HCT116 (cell line): ENCODE measurements around the gene SLIT1. TPM values are rescaled to one million over a fixed set of nuclear protein-coding genes. Genes with fewer than 3 reads are reported as not detected.

Source experiments
- ATAC-seq: fragments of 200-7000 bp; cut with Tn5 transposase; 2 replicates; pipeline ENCODE4 v1.9.1; 2020; ENCODE audit warnings: mild to moderate bottlenecking, moderate library complexity
- BruUV-seq: library from RNA; stranded (reverse); fragments of 400-500 nt; replicated peaks from 2 replicates; lab custom pipeline; 2021; lab: Mats Ljungman, UMichigan
- CTCF ChIA-PET: fragments of 300-600 bp; sonication (Branson Sonifier 250); formaldehyde crosslinking; loops from one replicate; lab custom pipeline; 2021; ENCODE audit warnings: antibody characterized with exemption; lab: Charles Lee
- POLR2A ChIA-PET: fragments of 300-600, 350-600 bp; sonication (Branson Sonifier 250); formaldehyde crosslinking; loops from one replicate; lab custom pipeline; 2021; ENCODE audit warnings: antibody characterized with exemption; lab: Charles Lee
- RAD21 ChIA-PET, 2 experiments: fragments of 300-600 bp; sonication (Branson Sonifier 250); formaldehyde crosslinking; loops; one replicate each; lab custom pipeline; 2023; ENCODE audit warnings: low total read pairs in 2 of 2; ENCODE audit not compliant: uncharacterized antibody in 2 of 2, unreplicated experiment in 2 of 2, low non-redundant PET in 1 of 2; lab: Charles Lee
- DNase-seq: peaks from one replicate; pipeline ENCODE4 v3.0.0-alpha.2; 2010; ENCODE audit warnings: low read depth, low spot score
- H2AFZ ChIP-seq: fragments of 200-600 bp; shearing (Covaris generic), sonication (generic); 2 replicates; pipeline ENCODE4 v1.6.1; 2017; ENCODE audit warnings: low read depth, mixed run types, mixed read lengths, antibody characterized with exemption, low read length; ENCODE audit not compliant: poor library complexity, severe bottlenecking
- H3K27ac ChIP-seq: 2 replicates; pipeline ENCODE4 v1.5.1; 2012; ENCODE audit warnings: low read depth, low read length
- H3K27me3 ChIP-seq: fragments of 200-600 bp; sonication (generic); 2 replicates; pipeline ENCODE4 v1.6.1; 2016; ENCODE audit warnings: mixed run types, low read length, mixed read lengths; ENCODE audit not compliant: insufficient read depth
- H3K36me3 ChIP-seq, 2 experiments: fragments of 200-500 bp in 1 of 2; fragments of 200-600 bp in 1 of 2; sonication (Bioruptor generic) in 1 of 2; sonication (generic) in 1 of 2; 2 replicates each; pipeline versions ENCODE4 v1.5.1 to v1.6.1; 2014 to 2016; ENCODE audit warnings: low read length in 2 of 2, inconsistent platforms in 1 of 2, mixed read lengths in 1 of 2, mixed run types in 1 of 2; ENCODE audit not compliant: insufficient read depth in 2 of 2, control insufficient read depth in 1 of 2
- H3K4me1 ChIP-seq, 2 experiments: fragments of 200-600 bp in 1 of 2; sonication (generic) in 1 of 2; 2 replicates each; pipeline versions ENCODE4 v1.5.1 to v1.6.1; 2012 to 2017; ENCODE audit warnings: low read length in 2 of 2, inconsistent platforms in 1 of 2, mild to moderate bottlenecking in 1 of 2, mixed read lengths in 1 of 2, mixed run types in 1 of 2, moderate library complexity in 1 of 2; ENCODE audit not compliant: insufficient read depth in 2 of 2, control insufficient read depth in 1 of 2
- H3K4me2 ChIP-seq: fragments of 200-600 bp; sonication (generic); 2 replicates; pipeline ENCODE4 v1.6.1; 2017; ENCODE audit warnings: mixed run types, low read length, mixed read lengths
- H3K4me3 ChIP-seq, 2 experiments: fragments of 200-600 bp in 1 of 2; sonication (generic) in 1 of 2; replicated peaks in 1 of 2; 2 replicates each; pipeline ENCODE4 v1.5.1; 2011 to 2016; ENCODE audit warnings: low read length in 2 of 2, control low read depth in 1 of 2, low read depth in 1 of 2, mild to moderate bottlenecking in 1 of 2, mixed read lengths in 1 of 2, mixed run types in 1 of 2
- H3K79me2 ChIP-seq: fragments of 200-600 bp; sonication (generic); 2 replicates; pipeline ENCODE4 v1.6.1; 2017; ENCODE audit warnings: mild to moderate bottlenecking, mixed run types, low read length, moderate library complexity, mixed read lengths; ENCODE audit not compliant: insufficient read depth
- H3K9ac ChIP-seq: fragments of 200-600 bp; sonication (generic); 2 replicates; pipeline ENCODE4 v1.6.1; 2016; ENCODE audit warnings: low read length, mixed read lengths
- H3K9me2 ChIP-seq: fragments of 200-600 bp; sonication (generic), shearing (Covaris generic); 2 replicates; pipeline ENCODE4 v1.6.1; 2017; ENCODE audit warnings: mixed run types, mild to moderate bottlenecking, moderate library complexity; ENCODE audit not compliant: insufficient read depth
- H3K9me3 ChIP-seq, 2 experiments: fragments of 200-500 bp in 1 of 2; fragments of 200-600 bp in 1 of 2; sonication (Bioruptor generic) in 1 of 2; sonication (generic) in 1 of 2; 2 replicates each; pipeline ENCODE4 v1.6.1; 2014 to 2017; ENCODE audit warnings: low read length in 2 of 2, mixed read lengths in 2 of 2, inconsistent platforms in 1 of 2, low read depth in 1 of 2, mild to moderate bottlenecking in 1 of 2, mixed run types in 1 of 2, moderate library complexity in 1 of 2; ENCODE audit not compliant: control insufficient read depth in 1 of 2, insufficient read depth in 1 of 2
- H4K20me1 ChIP-seq: fragments of 200-600 bp; sonication (generic), shearing (Covaris generic); 2 replicates; pipeline ENCODE4 v1.6.1; 2017; ENCODE audit warnings: mixed run types, mild to moderate bottlenecking, moderate library complexity; ENCODE audit not compliant: insufficient read depth
- CBX3 ChIP-seq: IDR thresholded peaks from 2 replicates; pipeline ENCODE4 v1.6.1; 2012; ENCODE audit warnings: low read depth
- CEBPB ChIP-seq: IDR thresholded peaks from 2 replicates; pipeline ENCODE4 v1.6.1; 2012; ENCODE audit warnings: low read depth
- EGR1 ChIP-seq: IDR thresholded peaks from 2 replicates; pipeline ENCODE4 v1.6.1; 2012; ENCODE audit warnings: low read depth
- EZH2 ChIP-seq: fragments of 200-600 bp; sonication (generic); IDR thresholded peaks from 2 replicates; pipeline ENCODE4 v1.6.1; 2017; ENCODE audit warnings: antibody characterized with exemption, mixed run types
- EZH2phosphoT487 ChIP-seq: fragments of 200-600 bp; IDR thresholded peaks from 2 replicates; pipeline ENCODE4 v1.6.1; 2018; ENCODE audit warnings: antibody characterized with exemption, borderline replicate concordance
- JUND ChIP-seq: IDR thresholded peaks from 2 replicates; pipeline ENCODE4 v1.6.1; 2012
- RAD21 ChIP-seq: IDR thresholded peaks from 2 replicates; pipeline ENCODE4 v1.6.1; 2012; ENCODE audit warnings: low read depth, mild to moderate bottlenecking
- SRF ChIP-seq: IDR thresholded peaks from 2 replicates; pipeline ENCODE4 v1.6.1; 2012; ENCODE audit warnings: low read depth
- YY1 ChIP-seq: IDR thresholded peaks from 2 replicates; pipeline ENCODE4 v1.6.1; 2011; ENCODE audit warnings: low read length, low read depth, moderate library complexity, mild to moderate bottlenecking; ENCODE audit not compliant: insufficient replicate concordance; ENCODE audit errors: extremely low read depth
- ZFX ChIP-seq: fragments of 450-650 bp; IDR thresholded peaks from 2 replicates; pipeline ENCODE4 v1.6.1; 2017
- ZNF274 ChIP-seq: fragments of 200-500 bp; sonication (Bioruptor generic); IDR thresholded peaks from 2 replicates; pipeline ENCODE4 v1.6.1; 2014; ENCODE audit warnings: mild to moderate bottlenecking, low read depth, low read length, inconsistent platforms
- intact Hi-C: fragments of 100-400 bp; cut with micrococcal nuclease; formaldehyde crosslinking; loops from 2 replicates; pipeline ENCODE4 v1.10.0; 2022
- total RNA-seq: library from RNA; stranded (reverse); gene quantifications from one replicate; pipeline ENCODE4 v1.2.1, GENCODE V29; 2021; ENCODE audit not compliant: unreplicated experiment
- TF ChIP-seq, protein P1 (sequence below): IDR thresholded peaks from 2 replicates; pipeline ENCODE4 v1.6.1; 2012
- TF ChIP-seq, protein P2 (sequence below), 3 experiments: fragments of 200-600 bp in 1 of 3; sonication (generic) in 1 of 3; IDR thresholded peaks in 2 of 3; conservative IDR thresholded peaks in 1 of 3; 2 replicates each; pipeline ENCODE4 v1.5.1; 2012 to 2017; ENCODE audit warnings: low read depth in 2 of 3, low read length in 2 of 3, antibody characterized with exemption in 1 of 3, borderline replicate concordance in 1 of 3, control low read depth in 1 of 3, mild to moderate bottlenecking in 1 of 3, mixed read lengths in 1 of 3, mixed run types in 1 of 3, moderate library complexity in 1 of 3; ENCODE audit not compliant: insufficient read depth in 1 of 3

Gene SLIT1
- total RNA-seq, 1 experiment from 2014 or later, result 0.42 TPM

DNA sequence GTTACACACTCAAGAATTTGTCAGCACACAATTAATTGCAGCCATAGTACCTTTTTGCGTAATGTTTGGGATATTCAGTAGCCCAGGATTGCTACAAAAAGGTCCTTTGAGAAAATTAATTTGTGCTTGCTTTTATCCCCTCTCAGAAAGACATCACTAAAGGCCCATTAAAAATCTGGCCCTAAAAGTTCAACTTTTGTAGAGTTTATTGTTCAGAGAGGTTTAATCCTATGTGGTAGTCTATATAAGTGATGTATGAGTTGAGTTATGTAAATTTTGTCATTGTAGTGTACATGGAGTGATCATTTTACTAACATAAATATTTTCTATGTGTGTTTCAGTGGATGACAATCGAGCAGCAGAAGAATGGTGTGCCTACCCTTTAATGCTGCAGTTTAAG lies 227.7 kb downstream of the SLIT1 start:
- no peaks in the 10 kb centered on the region for H4K20me1 ChIP-seq
- H3K4me2 ChIP-seq, result no peak overlapping the region
- H3K9ac ChIP-seq, result no peak overlapping the region
- H3K4me3 ChIP-seq, result no peak overlapping the region
- no peaks in the 10 kb centered on the region for H3K9me3 ChIP-seq
- peaks cover 0 to 10% of the 10 kb centered on the region in 2 experiments; a peak in 3 of 4 replicates for H3K36me3 ChIP-seq
- intact Hi-C loops, result no loop called here
- CTCF ChIA-PET, result interaction anchor here (1.2 kb wide), 1 partner anchor 67 kb away, joined by 3 read pairs; no protein-coding TSS in a partner anchor
- H3K79me2 ChIP-seq, result no peaks in the 10 kb centered on the region
- H3K27me3 ChIP-seq, result no peaks in the 10 kb centered on the region
- H3K9me2 ChIP-seq, result no peaks in the 10 kb centered on the region
- TF ChIP-seq YY1 (no peak), CBX3 (no peak), EGR1 (no peak), ZNF274 (no peak), CEBPB (no peak), RAD21 (no peak), ZFX (no peak), JUND (no peak), SRF (no peak)
- TF ChIP-seq, protein P1, sequence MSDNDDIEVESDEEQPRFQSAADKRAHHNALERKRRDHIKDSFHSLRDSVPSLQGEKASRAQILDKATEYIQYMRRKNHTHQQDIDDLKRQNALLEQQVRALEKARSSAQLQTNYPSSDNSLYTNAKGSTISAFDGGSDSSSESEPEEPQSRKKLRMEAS, result no peak
- no TSS peak for BruUV-seq
- no peak for DNase-seq
- no peak for ATAC-seq
- H3K27ac ChIP-seq, result no peak overlapping the region
- no peak overlapping the region for H2AFZ ChIP-seq
- RAD21 ChIA-PET, result no interaction called here
- no peaks in the 10 kb centered on the region for H3K4me1 ChIP-seq
- POLR2A ChIA-PET, result no interaction called here

DNA sequence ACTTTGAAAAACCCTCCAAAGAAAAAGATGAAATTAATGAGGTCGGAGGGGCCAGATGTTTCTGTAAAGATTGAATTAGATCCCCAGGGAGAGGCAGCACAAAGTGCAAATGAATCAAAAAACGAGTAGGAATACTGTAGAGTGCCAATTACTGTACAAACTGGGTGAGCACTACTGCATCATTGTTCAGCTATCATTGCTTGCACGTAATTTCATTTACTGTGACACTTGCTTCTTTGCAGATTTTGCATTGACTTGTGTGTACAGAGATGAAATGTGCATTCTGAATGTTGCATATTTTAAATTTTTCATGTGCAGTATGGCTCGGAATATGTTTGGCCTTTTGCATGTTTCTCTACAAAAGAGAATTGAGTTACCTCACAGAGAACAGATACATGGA lies 230.0 kb downstream of the SLIT1 start:
- Histone ChIP-seq H3K9me3 (no peaks in the 10 kb centered on the region), H3K4me3 (no peak overlapping the region), H3K79me2 (no peaks in the 10 kb centered on the region), H3K4me1 (no peaks in the 10 kb centered on the region), H3K27ac (no peak overlapping the region), H3K9ac (no peak overlapping the region), H3K36me3 (peaks cover 0 to 10% of the 10 kb centered on the region in 2 experiments; a peak in 3 of 4 replicates), H3K9me2 (no peaks in the 10 kb centered on the region), H2AFZ (no peak overlapping the region), H3K4me2 (no peak overlapping the region), H4K20me1 (no peaks in the 10 kb centered on the region), H3K27me3 (no peaks in the 10 kb centered on the region)
- RAD21 ChIA-PET, result no interaction called here
- ATAC-seq, result no peak
- CTCF ChIA-PET, result no interaction called here
- BruUV-seq, result no TSS peak
- no peak for DNase-seq
- TF ChIP-seq EZH2 (no peak), SRF (no peak), EGR1 (no peak), ZNF274 (no peak), EZH2phosphoT487 (no peak), CBX3 (no peak), JUND (no peak)
- TF ChIP-seq, protein P2, sequence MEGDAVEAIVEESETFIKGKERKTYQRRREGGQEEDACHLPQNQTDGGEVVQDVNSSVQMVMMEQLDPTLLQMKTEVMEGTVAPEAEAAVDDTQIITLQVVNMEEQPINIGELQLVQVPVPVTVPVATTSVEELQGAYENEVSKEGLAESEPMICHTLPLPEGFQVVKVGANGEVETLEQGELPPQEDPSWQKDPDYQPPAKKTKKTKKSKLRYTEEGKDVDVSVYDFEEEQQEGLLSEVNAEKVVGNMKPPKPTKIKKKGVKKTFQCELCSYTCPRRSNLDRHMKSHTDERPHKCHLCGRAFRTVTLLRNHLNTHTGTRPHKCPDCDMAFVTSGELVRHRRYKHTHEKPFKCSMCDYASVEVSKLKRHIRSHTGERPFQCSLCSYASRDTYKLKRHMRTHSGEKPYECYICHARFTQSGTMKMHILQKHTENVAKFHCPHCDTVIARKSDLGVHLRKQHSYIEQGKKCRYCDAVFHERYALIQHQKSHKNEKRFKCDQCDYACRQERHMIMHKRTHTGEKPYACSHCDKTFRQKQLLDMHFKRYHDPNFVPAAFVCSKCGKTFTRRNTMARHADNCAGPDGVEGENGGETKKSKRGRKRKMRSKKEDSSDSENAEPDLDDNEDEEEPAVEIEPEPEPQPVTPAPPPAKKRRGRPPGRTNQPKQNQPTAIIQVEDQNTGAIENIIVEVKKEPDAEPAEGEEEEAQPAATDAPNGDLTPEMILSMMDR (IDR thresholded peaks at IDR 0.05 in 2 of 3, conservative IDR thresholded peaks at IDR 0.05 in 1 of 3; ENCODE audit: borderline replicate concordance in 1 of 3, insufficient read depth in 1 of 3, low read depth in 2 of 3, low read length in 2 of 3), result no peak
- intact Hi-C loops, result no loop called here
- POLR2A ChIA-PET, result no interaction called here
